ENCODE results near the gene TMEM273. TPM values are rescaled to one million over a fixed set of nuclear protein-coding genes. Genes with fewer than 3 reads are reported as not detected.

TMEM273 gene
- total and polyA plus RNA-seq, 4 donors: 12.0 to 41.8 (median 17.5) TPM

DNA sequence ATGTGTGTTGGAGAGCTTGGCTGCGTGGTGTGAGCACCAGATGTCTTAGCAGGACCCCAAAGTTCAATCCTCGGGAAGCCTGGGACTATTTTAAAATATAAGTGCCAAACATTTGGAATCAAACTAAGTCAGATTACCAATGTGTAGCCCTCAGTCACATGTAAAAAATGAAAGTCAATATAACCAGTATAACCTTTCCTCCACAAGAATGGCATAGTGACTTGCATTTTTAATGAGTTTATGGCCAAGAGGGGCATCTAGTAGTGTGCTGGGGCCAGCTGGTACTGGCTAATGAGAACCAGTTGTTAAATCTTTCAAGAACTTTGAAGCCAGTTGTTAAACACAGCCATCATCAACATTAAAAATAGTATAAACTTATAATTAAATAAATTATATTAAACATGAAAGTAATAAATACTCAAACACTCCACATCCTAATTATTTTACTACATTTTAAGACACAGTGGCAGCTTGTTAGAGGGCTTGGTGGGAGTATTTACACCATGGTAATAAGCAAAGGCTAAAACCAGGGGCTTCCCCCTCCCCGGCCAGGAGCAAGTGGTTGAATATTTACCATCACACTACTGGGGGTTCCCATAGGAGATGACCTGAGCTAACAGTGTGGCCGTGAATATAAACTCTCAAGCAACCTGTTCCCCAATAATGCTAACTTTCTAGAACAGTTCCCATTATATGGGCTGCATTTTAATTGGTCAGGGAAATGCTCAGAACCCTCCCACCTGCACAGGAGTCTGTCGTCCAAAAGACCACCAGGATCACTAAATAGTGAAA is 46.5 kb downstream of the TMEM273 start:
- Histone ChIP-seq H3K4me1 (ENCODE audit: control insufficient read depth in 5 of 5, insufficient read depth in 5 of 5, low read length in 5 of 5) (peaks cover 0 to 67% (median 5%) of the 10 kb centered on the region in 5 donors), H3K4me3 (no peak overlapping the region), H3K27me3 (ENCODE audit: control insufficient read depth in 3 of 3, insufficient read depth in 3 of 3, low read length in 2 of 3) (no peaks in the 10 kb centered on the region), H3K36me3 (ENCODE audit: control insufficient read depth in 4 of 4, insufficient read depth in 4 of 4, low read length in 4 of 4) (no peaks in the 10 kb centered on the region), H3K9ac (ENCODE audit: insufficient read depth in 1 of 2, low read length in 2 of 2) (no peak overlapping the region), H3K27ac (ENCODE audit: low read depth in 1 of 2, low read length in 1 of 2) (no peak overlapping the region), H3K9me3 (ENCODE audit: control insufficient read depth in 4 of 4, insufficient read depth in 3 of 4, low read length in 3 of 4) (no peaks in the 10 kb centered on the region)
- WGBS, 2 donors: 83 to 91% methylated on average over 5 of the region's 5 CpGs
- no peak for DNase-seq
- TF ChIP-seq, protein P1, sequence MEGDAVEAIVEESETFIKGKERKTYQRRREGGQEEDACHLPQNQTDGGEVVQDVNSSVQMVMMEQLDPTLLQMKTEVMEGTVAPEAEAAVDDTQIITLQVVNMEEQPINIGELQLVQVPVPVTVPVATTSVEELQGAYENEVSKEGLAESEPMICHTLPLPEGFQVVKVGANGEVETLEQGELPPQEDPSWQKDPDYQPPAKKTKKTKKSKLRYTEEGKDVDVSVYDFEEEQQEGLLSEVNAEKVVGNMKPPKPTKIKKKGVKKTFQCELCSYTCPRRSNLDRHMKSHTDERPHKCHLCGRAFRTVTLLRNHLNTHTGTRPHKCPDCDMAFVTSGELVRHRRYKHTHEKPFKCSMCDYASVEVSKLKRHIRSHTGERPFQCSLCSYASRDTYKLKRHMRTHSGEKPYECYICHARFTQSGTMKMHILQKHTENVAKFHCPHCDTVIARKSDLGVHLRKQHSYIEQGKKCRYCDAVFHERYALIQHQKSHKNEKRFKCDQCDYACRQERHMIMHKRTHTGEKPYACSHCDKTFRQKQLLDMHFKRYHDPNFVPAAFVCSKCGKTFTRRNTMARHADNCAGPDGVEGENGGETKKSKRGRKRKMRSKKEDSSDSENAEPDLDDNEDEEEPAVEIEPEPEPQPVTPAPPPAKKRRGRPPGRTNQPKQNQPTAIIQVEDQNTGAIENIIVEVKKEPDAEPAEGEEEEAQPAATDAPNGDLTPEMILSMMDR (IDR thresholded peaks at IDR 0.05; ENCODE audit: control extremely low read depth, extremely low read depth): no peak
- ATAC-seq (ENCODE audit: insufficient read depth, low FRiP score): no peak

DNA sequence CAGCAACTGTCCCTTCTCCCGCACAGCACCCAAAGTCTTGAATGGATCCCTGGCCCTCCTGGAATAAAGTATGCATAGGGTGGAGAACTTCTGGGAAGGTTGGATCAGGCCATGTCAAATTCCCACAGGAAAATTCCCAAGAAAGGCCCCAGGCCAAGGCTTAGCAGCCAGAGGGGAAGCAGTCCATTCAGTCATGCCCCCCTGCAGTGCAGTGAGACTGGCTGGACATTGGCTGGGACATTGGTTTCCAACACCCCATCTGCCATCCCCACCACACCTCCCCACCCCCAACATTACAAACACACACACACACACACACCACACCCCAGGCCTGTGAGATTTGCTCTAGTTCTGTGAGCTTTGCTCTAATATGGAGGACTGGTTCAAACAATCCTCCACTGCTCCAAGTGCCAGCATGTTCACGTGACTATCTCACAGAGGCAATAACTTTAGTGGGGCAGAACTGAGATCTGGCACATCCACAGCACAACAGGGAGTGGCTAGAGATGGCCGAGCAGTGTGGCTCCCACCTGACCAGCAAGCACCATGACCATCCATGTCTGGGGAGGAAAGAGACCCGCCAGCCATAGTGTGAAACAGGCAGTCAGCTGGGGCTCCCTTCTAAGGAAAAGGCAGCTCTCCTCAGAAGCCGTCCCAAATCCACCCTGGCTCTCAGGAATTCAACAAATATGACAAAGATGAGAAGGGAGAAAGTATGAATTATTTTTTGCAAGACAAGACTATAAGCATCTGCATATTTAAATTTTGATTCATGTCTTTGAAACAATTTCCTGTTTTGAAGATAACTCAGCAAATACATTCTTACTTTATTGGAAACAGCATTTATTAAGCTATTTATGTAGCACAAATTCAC is 47.6 kb downstream of the TMEM273 start:
- Histone ChIP-seq H3K4me1 (ENCODE audit: control insufficient read depth in 5 of 5, insufficient read depth in 5 of 5, low read length in 5 of 5) (peaks cover 0 to 75% (median 7%) of the 10 kb centered on the region in 5 donors), H3K9ac (ENCODE audit: insufficient read depth in 1 of 2, low read length in 2 of 2) (no peak overlapping the region), H3K27me3 (ENCODE audit: control insufficient read depth in 3 of 3, insufficient read depth in 3 of 3, low read length in 2 of 3) (no peaks in the 10 kb centered on the region), H3K9me3 (ENCODE audit: control insufficient read depth in 4 of 4, insufficient read depth in 3 of 4, low read length in 3 of 4) (no peaks in the 10 kb centered on the region), H3K36me3 (ENCODE audit: control insufficient read depth in 4 of 4, insufficient read depth in 4 of 4, low read length in 4 of 4) (no peaks in the 10 kb centered on the region), H3K4me3 (no peak overlapping the region), H3K27ac (ENCODE audit: low read depth in 1 of 2, low read length in 1 of 2) (no peak overlapping the region)
- DNase-seq (peak in 1 of 3 donors; percentile 21), ATAC-seq (ENCODE audit: insufficient read depth, low FRiP score) (no peak)
- 81 to 94% methylated on average over 5 of the region's 5 CpGs for WGBS, 2 donors
- TF ChIP-seq, protein P1 (IDR thresholded peaks at IDR 0.05; ENCODE audit: control extremely low read depth, extremely low read depth): no peak

DNA sequence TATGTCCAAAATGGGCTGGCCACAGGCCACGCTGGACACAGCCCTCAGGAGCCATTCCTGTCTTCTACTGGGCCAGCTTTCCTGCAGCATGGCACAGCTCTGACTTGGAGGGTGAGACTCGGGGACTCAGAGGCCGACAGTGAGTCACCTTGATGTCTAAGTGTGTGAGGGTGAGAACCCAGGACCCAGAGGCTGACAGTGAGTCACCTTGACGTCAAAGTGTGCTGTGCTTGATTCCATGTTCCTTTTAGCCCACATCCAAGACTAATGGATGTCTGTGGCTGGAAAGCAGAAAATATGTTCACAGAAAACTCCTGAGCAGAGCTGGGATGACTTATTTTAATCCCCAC is 48.4 kb downstream of the TMEM273 start:
- DNase-seq: no peak
- no peak overlapping the region for H3K4me3 ChIP-seq
- TF ChIP-seq, protein P1 (IDR thresholded peaks at IDR 0.05; ENCODE audit: control extremely low read depth, extremely low read depth): no peak
- no peak for ATAC-seq (ENCODE audit: insufficient read depth, low FRiP score)
- H3K4me1 ChIP-seq (ENCODE audit: control insufficient read depth in 5 of 5, insufficient read depth in 5 of 5, low read length in 5 of 5): peaks cover 0 to 71% (median 5%) of the 10 kb centered on the region in 5 donors
- 86 to 95% methylated on average over 4 of the region's 4 CpGs for WGBS, 2 donors
- H3K9ac ChIP-seq (ENCODE audit: insufficient read depth in 1 of 2, low read length in 2 of 2): no peak overlapping the region
- no peaks in the 10 kb centered on the region for H3K36me3 ChIP-seq (ENCODE audit: control insufficient read depth in 4 of 4, insufficient read depth in 4 of 4, low read length in 4 of 4)
- no peaks in the 10 kb centered on the region for H3K9me3 ChIP-seq (ENCODE audit: control insufficient read depth in 4 of 4, insufficient read depth in 3 of 4, low read length in 3 of 4)
- peak overlapping the region in 1 of 2 donors; percentile 44 for H3K27ac ChIP-seq (ENCODE audit: low read depth in 1 of 2, low read length in 1 of 2)
- no peaks in the 10 kb centered on the region for H3K27me3 ChIP-seq (ENCODE audit: control insufficient read depth in 3 of 3, insufficient read depth in 3 of 3, low read length in 2 of 3)
